ENCODE results near the gene NRDE2.

Gene NRDE2

DNA sequence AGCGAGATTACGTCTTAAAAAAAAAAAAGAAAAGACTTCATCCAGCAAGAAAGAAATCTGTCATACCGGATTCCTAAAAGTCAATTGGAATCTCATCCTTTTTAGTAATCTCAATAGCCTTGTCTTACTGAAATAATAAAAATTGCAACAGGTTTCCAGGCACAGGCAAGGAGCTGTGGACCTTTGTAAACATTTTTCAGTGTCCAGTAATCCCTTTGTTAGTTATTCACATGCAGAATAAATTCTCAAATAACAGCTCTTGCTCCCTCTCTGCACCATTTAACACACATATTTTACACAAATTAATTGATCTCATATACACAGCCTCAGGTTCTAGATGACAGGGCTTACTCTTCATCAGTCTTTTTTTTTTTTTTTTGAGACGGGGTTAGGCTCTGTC is 43.1 kb upstream of the NRDE2 start:
- Histone ChIP-seq H2BK5ac (ENCODE audit: low read length) (no peak overlapping the region), H3K27ac (ENCODE audit: low read depth, low read length) (no peak overlapping the region), H3K79me1 (ENCODE audit: low read length) (no peaks in the 10 kb centered on the region), H3K23ac (ENCODE audit: low read length) (no peak overlapping the region), H3K36me3 (ENCODE audit: control insufficient read depth, insufficient read depth, low read length) (no peaks in the 10 kb centered on the region), H2BK15ac (replicated peaks; ENCODE audit: low read depth) (no peak overlapping the region), H3K4me2 (ENCODE audit: low read length) (no peak overlapping the region), H4K5ac (ENCODE audit: low read length) (no peak overlapping the region), H3K4me3 (ENCODE audit: low read length) (no peak overlapping the region), H3K4ac (ENCODE audit: low read depth, low read length) (no peak overlapping the region), H3K4me1 (ENCODE audit: control insufficient read depth, low read depth, low read length) (no peaks in the 10 kb centered on the region), H3K79me2 (ENCODE audit: control insufficient read depth, insufficient read depth, low read length) (no peaks in the 10 kb centered on the region), H2BK120ac (ENCODE audit: low read depth, low read length) (no peak overlapping the region), H3K27me3 (ENCODE audit: insufficient read depth, low read length, poor library complexity) (no peaks in the 10 kb centered on the region), H3K18ac (ENCODE audit: low read length) (no peak overlapping the region), H3K56ac (ENCODE audit: low read length) (no peak overlapping the region), H2AK5ac (ENCODE audit: low read length) (no peak overlapping the region), H3K9ac (ENCODE audit: low read length) (no peak overlapping the region), H4K8ac (ENCODE audit: low read depth, low read length) (no peak overlapping the region)
- no peak for DNase-seq
- no CpG with 5 or more reads among the region's 4 CpGs for WGBS (ENCODE audit: extremely low coverage, insufficient coverage, low lambda C conversion rate)

GRCh38 chr14:90373887-90374286 is 42.1 kb upstream of the NRDE2 start:
- WGBS (ENCODE audit: extremely low coverage, insufficient coverage, low lambda C conversion rate): no CpG with 5 or more reads among the region's 6 CpGs
- no peaks in the 10 kb centered on the region for H3K36me3 ChIP-seq (ENCODE audit: control insufficient read depth, insufficient read depth, low read length)
- H3K23ac ChIP-seq (ENCODE audit: low read length): no peak overlapping the region
- H3K79me1 ChIP-seq (ENCODE audit: low read length): no peaks in the 10 kb centered on the region
- no peak overlapping the region for H3K56ac ChIP-seq (ENCODE audit: low read length)
- no peak overlapping the region for H4K8ac ChIP-seq (ENCODE audit: low read depth, low read length)
- H3K27ac ChIP-seq (ENCODE audit: low read depth, low read length): no peak overlapping the region
- no peak overlapping the region for H3K4ac ChIP-seq (ENCODE audit: low read depth, low read length)
- no peak overlapping the region for H4K5ac ChIP-seq (ENCODE audit: low read length)
- no peak overlapping the region for H2BK120ac ChIP-seq (ENCODE audit: low read depth, low read length)
- H3K18ac ChIP-seq (ENCODE audit: low read length): no peak overlapping the region
- peak; percentile 41 for DNase-seq
- H3K4me2 ChIP-seq (ENCODE audit: low read length): no peak overlapping the region
- H3K4me3 ChIP-seq (ENCODE audit: low read length): no peak overlapping the region
- no peaks in the 10 kb centered on the region for H3K27me3 ChIP-seq (ENCODE audit: insufficient read depth, low read length, poor library complexity)
- H2BK15ac ChIP-seq (replicated peaks; ENCODE audit: low read depth): no peak overlapping the region
- no peak overlapping the region for H2BK5ac ChIP-seq (ENCODE audit: low read length)
- H3K79me2 ChIP-seq (ENCODE audit: control insufficient read depth, insufficient read depth, low read length): no peaks in the 10 kb centered on the region
- H3K4me1 ChIP-seq (ENCODE audit: control insufficient read depth, low read depth, low read length): no peaks in the 10 kb centered on the region
- no peak overlapping the region for H3K9ac ChIP-seq (ENCODE audit: low read length)
- no peak overlapping the region for H2AK5ac ChIP-seq (ENCODE audit: low read length)

DNA sequence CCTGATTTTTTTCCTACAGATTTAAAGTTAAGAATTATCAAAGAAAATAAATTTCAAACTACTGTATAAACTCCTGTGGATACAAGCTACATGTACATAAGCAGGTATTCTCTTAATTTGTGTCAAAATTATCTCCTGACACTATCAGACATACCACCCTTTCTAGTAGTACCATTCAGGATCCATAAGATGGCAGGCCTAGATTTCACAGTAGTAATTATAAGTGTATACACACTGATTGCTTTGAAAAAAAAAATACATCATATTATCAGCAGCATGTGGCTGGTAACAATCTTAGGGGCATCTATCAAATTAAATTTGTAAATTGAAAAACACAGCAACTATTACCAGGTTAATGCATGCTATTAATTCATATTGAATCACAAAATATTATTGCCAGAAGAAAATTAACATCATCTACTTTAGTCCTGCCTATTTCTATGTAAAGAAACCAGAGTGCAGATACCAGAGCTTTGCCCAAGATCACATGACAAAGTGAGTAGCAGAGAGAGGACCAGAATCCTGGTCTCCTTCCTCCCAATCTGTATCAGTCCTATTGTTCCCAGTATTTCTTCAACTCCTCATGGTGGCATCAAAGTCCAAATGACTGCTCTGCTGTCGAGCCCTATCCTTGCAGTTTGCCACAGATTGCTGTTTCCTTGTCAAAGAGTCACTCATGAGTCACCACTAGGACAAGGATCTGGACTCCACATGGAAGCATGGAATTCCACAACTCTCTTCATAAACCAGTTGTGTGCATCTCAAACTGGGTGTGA is 37.4 kb upstream of the NRDE2 start:
- no peak overlapping the region for H3K27ac ChIP-seq (ENCODE audit: low read depth, low read length)
- H2AK5ac ChIP-seq (ENCODE audit: low read length): no peak overlapping the region
- H3K4me1 ChIP-seq (ENCODE audit: control insufficient read depth, low read depth, low read length): no peaks in the 10 kb centered on the region
- no peak for DNase-seq
- no peak overlapping the region for H4K8ac ChIP-seq (ENCODE audit: low read depth, low read length)
- WGBS (ENCODE audit: extremely low coverage, insufficient coverage, low lambda C conversion rate): no CpG with 5 or more reads among the region's 1 CpG
- H3K18ac ChIP-seq (ENCODE audit: low read length): no peak overlapping the region
- H3K4ac ChIP-seq (ENCODE audit: low read depth, low read length): no peak overlapping the region
- H3K56ac ChIP-seq (ENCODE audit: low read length): no peak overlapping the region
- H4K5ac ChIP-seq (ENCODE audit: low read length): no peak overlapping the region
- H3K36me3 ChIP-seq (ENCODE audit: control insufficient read depth, insufficient read depth, low read length): no peaks in the 10 kb centered on the region
- H3K9ac ChIP-seq (ENCODE audit: low read length): no peak overlapping the region
- no peak overlapping the region for H3K4me3 ChIP-seq (ENCODE audit: low read length)
- no peak overlapping the region for H3K4me2 ChIP-seq (ENCODE audit: low read length)
- no peak overlapping the region for H3K23ac ChIP-seq (ENCODE audit: low read length)
- H2BK120ac ChIP-seq (ENCODE audit: low read depth, low read length): no peak overlapping the region
- H3K79me1 ChIP-seq (ENCODE audit: low read length): no peaks in the 10 kb centered on the region
- no peaks in the 10 kb centered on the region for H3K27me3 ChIP-seq (ENCODE audit: insufficient read depth, low read length, poor library complexity)
- H2BK5ac ChIP-seq (ENCODE audit: low read length): no peak overlapping the region
- no peak overlapping the region for H2BK15ac ChIP-seq (replicated peaks; ENCODE audit: low read depth)
- H3K79me2 ChIP-seq (ENCODE audit: control insufficient read depth, insufficient read depth, low read length): no peaks in the 10 kb centered on the region

GRCh38 chr14:90362558-90362896 is 30.8 kb upstream of the NRDE2 start:
- Histone ChIP-seq H2BK15ac (replicated peaks; ENCODE audit: low read depth) (no peak overlapping the region), H3K23ac (ENCODE audit: low read length) (no peak overlapping the region), H3K9ac (ENCODE audit: low read length) (no peak overlapping the region), H3K4me3 (ENCODE audit: low read length) (no peak overlapping the region), H2BK120ac (ENCODE audit: low read depth, low read length) (no peak overlapping the region), H3K18ac (ENCODE audit: low read length) (no peak overlapping the region), H3K4me2 (ENCODE audit: low read length) (no peak overlapping the region), H3K36me3 (ENCODE audit: control insufficient read depth, insufficient read depth, low read length) (no peaks in the 10 kb centered on the region), H3K4me1 (ENCODE audit: control insufficient read depth, low read depth, low read length) (no peaks in the 10 kb centered on the region), H3K79me1 (ENCODE audit: low read length) (no peaks in the 10 kb centered on the region), H3K27me3 (ENCODE audit: insufficient read depth, low read length, poor library complexity) (no peaks in the 10 kb centered on the region), H3K56ac (ENCODE audit: low read length) (no peak overlapping the region), H4K8ac (ENCODE audit: low read depth, low read length) (no peak overlapping the region), H3K4ac (ENCODE audit: low read depth, low read length) (no peak overlapping the region), H2AK5ac (ENCODE audit: low read length) (no peak overlapping the region), H2BK5ac (ENCODE audit: low read length) (no peak overlapping the region), H3K27ac (ENCODE audit: low read depth, low read length) (no peak overlapping the region), H3K79me2 (ENCODE audit: control insufficient read depth, insufficient read depth, low read length) (no peaks in the 10 kb centered on the region), H4K5ac (ENCODE audit: low read length) (no peak overlapping the region)
- DNase-seq: no peak
- WGBS (ENCODE audit: extremely low coverage, insufficient coverage, low lambda C conversion rate): no CpG with 5 or more reads among the region's 4 CpGs

DNA sequence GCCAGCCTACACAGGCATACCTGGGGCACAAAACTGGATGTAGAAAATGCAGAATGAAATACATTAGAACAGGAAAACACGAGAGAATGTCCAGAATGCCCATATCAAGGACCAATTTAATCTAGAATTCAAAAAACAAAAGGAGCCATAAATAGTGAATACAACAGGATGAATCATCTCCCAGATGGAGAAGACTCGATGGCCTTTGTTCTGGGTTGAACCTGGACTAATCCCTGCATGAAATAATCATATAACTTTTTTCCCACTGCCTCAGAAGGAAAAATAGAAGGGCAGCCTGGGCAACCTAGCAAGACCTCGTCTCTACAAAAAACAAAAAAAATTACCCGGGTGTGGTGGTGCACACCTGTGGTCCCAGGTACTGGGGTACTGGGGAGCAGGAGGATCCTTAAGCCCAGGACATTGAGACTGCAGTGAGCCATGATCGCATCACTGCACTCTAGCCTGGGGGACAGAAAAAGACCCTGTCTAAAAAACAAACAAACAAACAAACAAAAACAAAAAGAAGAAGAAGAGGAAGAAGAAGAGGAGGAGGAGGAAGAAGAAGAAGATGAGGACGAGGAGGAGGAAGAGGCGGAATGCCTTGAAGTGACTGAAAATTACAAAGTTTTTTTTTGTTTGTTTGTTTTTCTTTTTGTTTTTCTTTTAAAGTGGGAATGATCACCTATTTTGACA is 30.3 kb upstream of the NRDE2 start:
- Histone ChIP-seq H3K23ac (ENCODE audit: low read length) (no peak overlapping the region), H4K5ac (ENCODE audit: low read length) (no peak overlapping the region), H3K79me2 (ENCODE audit: control insufficient read depth, insufficient read depth, low read length) (no peaks in the 10 kb centered on the region), H3K56ac (ENCODE audit: low read length) (no peak overlapping the region), H3K4me1 (ENCODE audit: control insufficient read depth, low read depth, low read length) (no peaks in the 10 kb centered on the region), H3K36me3 (ENCODE audit: control insufficient read depth, insufficient read depth, low read length) (no peaks in the 10 kb centered on the region), H3K4me3 (ENCODE audit: low read length) (no peak overlapping the region), H3K27ac (ENCODE audit: low read depth, low read length) (no peak overlapping the region), H3K27me3 (ENCODE audit: insufficient read depth, low read length, poor library complexity) (no peaks in the 10 kb centered on the region), H4K8ac (ENCODE audit: low read depth, low read length) (no peak overlapping the region), H2BK5ac (ENCODE audit: low read length) (no peak overlapping the region), H3K4me2 (ENCODE audit: low read length) (no peak overlapping the region), H3K18ac (ENCODE audit: low read length) (no peak overlapping the region), H3K9ac (ENCODE audit: low read length) (no peak overlapping the region), H3K4ac (ENCODE audit: low read depth, low read length) (no peak overlapping the region), H2AK5ac (ENCODE audit: low read length) (no peak overlapping the region), H2BK15ac (replicated peaks; ENCODE audit: low read depth) (no peak overlapping the region), H3K79me1 (ENCODE audit: low read length) (no peaks in the 10 kb centered on the region), H2BK120ac (ENCODE audit: low read depth, low read length) (no peak overlapping the region)
- no CpG with 5 or more reads among the region's 7 CpGs for WGBS (ENCODE audit: extremely low coverage, insufficient coverage, low lambda C conversion rate)
- DNase-seq: no peak

Data from mesendoderm (in vitro differentiated cells).